GM12801 (cell line): Measurements from ENCODE around the gene NT5DC2.

ENCODE experiments used
- TF ChIP-seq, protein P1 (sequence below): IDR thresholded peaks from one replicate; pipeline ENCODE4 v1.5.1; 2011; ENCODE audit warnings: control low read depth; ENCODE audit not compliant: insufficient read length; ENCODE audit errors: extremely low read depth

The NT5DC2 gene

DNA sequence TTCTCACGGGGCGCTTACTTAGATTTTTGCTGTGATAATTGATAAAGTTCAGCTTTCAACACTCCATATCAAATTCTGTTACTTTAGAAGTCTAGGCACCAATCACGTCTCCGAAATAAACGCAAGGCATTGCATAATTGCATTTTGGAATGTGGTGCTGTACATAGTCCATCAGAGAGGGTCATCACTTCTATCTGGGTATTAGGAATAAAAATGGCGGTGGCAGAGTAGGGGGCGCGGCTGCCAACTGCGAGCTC lies 2.4 kb upstream of the NT5DC2 start:
- TF ChIP-seq, protein P1, sequence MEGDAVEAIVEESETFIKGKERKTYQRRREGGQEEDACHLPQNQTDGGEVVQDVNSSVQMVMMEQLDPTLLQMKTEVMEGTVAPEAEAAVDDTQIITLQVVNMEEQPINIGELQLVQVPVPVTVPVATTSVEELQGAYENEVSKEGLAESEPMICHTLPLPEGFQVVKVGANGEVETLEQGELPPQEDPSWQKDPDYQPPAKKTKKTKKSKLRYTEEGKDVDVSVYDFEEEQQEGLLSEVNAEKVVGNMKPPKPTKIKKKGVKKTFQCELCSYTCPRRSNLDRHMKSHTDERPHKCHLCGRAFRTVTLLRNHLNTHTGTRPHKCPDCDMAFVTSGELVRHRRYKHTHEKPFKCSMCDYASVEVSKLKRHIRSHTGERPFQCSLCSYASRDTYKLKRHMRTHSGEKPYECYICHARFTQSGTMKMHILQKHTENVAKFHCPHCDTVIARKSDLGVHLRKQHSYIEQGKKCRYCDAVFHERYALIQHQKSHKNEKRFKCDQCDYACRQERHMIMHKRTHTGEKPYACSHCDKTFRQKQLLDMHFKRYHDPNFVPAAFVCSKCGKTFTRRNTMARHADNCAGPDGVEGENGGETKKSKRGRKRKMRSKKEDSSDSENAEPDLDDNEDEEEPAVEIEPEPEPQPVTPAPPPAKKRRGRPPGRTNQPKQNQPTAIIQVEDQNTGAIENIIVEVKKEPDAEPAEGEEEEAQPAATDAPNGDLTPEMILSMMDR: no peak

- TF ChIP-seq, protein P1: no peak
Observed at GRCh38 chr3:52535411-52536111, 1.9 kb upstream of the NT5DC2 start.

GRCh38 chr3:52534281-52535183 lies 875 bp upstream of the NT5DC2 start:
- TF ChIP-seq, protein P1: no peak

- TF ChIP-seq, protein P1: no peak
Observed at GRCh38 chr3:52532838-52533622, 627 bp downstream of the NT5DC2 start.

DNA sequence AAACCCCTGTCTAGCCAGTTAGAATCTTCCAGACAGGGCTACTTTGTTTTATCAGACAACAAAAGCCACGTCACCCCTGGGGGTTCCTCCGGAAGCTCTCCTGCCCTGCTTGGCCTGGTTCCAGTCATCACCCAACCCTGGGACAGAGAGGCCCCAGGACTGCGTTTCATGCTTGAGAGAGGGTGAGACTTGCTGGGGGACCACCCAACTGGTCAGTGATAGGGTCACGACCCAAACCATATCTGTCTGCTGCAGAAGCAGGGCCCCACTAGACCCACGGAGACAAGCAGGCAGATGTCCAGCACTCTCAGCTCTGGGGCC lies 1.2 kb downstream of the NT5DC2 start:
- TF ChIP-seq, protein P1: no peak

DNA sequence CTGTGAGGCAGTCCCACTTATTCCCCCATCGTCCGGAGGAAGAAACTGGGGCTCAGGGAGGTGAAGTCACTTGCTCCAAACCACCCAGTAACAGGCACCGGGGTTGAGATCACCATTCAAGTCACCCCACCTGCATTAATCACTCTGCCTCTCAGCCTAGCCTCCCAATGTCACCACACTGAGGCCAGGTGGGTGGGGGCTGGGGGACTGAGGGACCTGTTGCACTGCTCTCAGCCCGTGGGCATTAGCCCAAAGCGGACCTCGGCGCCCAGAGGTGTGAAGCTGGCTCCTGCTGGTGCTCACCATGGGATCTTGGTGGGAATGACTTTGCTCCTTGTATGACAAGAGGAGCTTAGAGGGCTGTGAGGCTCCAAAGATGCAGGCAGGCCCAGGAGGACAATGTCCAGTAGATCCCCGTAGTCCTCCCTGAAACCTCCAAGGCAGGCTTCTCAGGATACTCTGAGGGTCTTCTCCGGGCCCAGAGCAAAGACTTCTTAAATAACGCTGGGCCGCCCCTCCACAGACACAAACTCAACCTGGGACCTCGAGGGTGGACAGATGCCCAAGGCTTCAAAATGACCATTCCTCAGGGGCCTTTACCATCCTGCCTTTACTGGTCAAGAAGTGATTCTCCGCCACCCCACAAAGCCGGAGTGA lies 1.7 kb downstream of the NT5DC2 start:
- TF ChIP-seq, protein P1: no peak
